GM12878 (cell line): ENCODE measurements around the gene CTRB1. TPM values are rescaled to one million over a fixed set of nuclear protein-coding genes. Genes with fewer than 3 reads are reported as not detected.

ENCODE experiments used
- ATAC-seq: fragments of 200-7000 bp; cut with Tn5 transposase; 3 replicates; pipeline ENCODE4 v1.9.1; 2020; ENCODE audit warnings: mild to moderate bottlenecking, moderate library complexity
- BruUV-seq: library from RNA; stranded (reverse); fragments of 400-500 nt; replicated peaks from 2 replicates; lab custom pipeline; 2021; lab: Mats Ljungman, UMichigan
- CTCF ChIA-PET: fragments of 300-600 bp; sonication (Branson Sonifier 250); formaldehyde crosslinking; extraction: SDS; loops from one replicate; lab custom pipeline; 2021; ENCODE audit warnings: inconsistent platforms; lab: Yijun Ruan, JAX
- POLR2A ChIA-PET: fragments of 350-600 bp; formaldehyde crosslinking; extraction: SDS; loops from one replicate; lab custom pipeline; 2021; ENCODE audit warnings: inconsistent platforms; lab: Charles Lee
- RAD21 ChIA-PET: fragments of 300-600 bp; sonication (Branson Sonifier 250); formaldehyde crosslinking; loops from one replicate; lab custom pipeline; 2023; ENCODE audit warnings: antibody characterized with exemption; ENCODE audit not compliant: unreplicated experiment; lab: Charles Lee
- SMC1A ChIA-PET: fragments of 300-600 bp; sonication (Branson Sonifier 250); formaldehyde crosslinking; loops from one replicate; lab custom pipeline; 2023; ENCODE audit not compliant: unreplicated experiment, uncharacterized antibody; lab: Charles Lee
- DNase-seq: peaks from one replicate; pipeline ENCODE4 v3.0.0-alpha.2; 2011; ENCODE audit warnings: low read depth, low spot score
- FAIRE-seq: peaks from 3 replicates; lab custom pipeline; 2011; peaks lifted over from hg19 to GRCh38; lab: Jason Lieb, UNC
- H2AFZ ChIP-seq: 2 replicates; pipeline ENCODE4 v1.6.0; 2011; ENCODE audit warnings: low read depth, low read length, control low read depth; ENCODE audit not compliant: control insufficient read depth
- H3K27ac ChIP-seq: 2 replicates; pipeline ENCODE4 v1.5.1; 2011; ENCODE audit warnings: control low read depth; ENCODE audit not compliant: control insufficient read depth, insufficient read depth
- H3K27me3 ChIP-seq, 2 experiments: replicated peaks in 1 of 2; 2 replicates each; pipeline versions ENCODE4 v1.6.0 to v1.6.1; 2011; ENCODE audit warnings: low read length in 1 of 2; ENCODE audit not compliant: control insufficient read depth in 2 of 2, insufficient read depth in 2 of 2
- H3K36me3 ChIP-seq, 2 experiments: 2 replicates each; pipeline ENCODE4 v1.5.1; 2011; ENCODE audit warnings: low read length in 1 of 2; ENCODE audit not compliant: control insufficient read depth in 2 of 2, insufficient read depth in 2 of 2
- H3K4me1 ChIP-seq: 2 replicates; pipeline ENCODE4 v1.6.1; 2011; ENCODE audit warnings: mild to moderate bottlenecking, low read length, moderate library complexity, mixed read lengths; ENCODE audit not compliant: control insufficient read depth, insufficient read depth
- H3K4me2 ChIP-seq: 2 replicates; pipeline ENCODE4 v1.6.0; 2011; ENCODE audit warnings: control low read depth; ENCODE audit not compliant: control insufficient read depth, insufficient read depth
- H3K4me3 ChIP-seq: fragments of 200-600 bp; sonication (generic); 2 replicates; pipeline ENCODE4 v1.5.1; 2016
- H3K79me2 ChIP-seq: 2 replicates; pipeline ENCODE4 v1.6.0; 2011; ENCODE audit warnings: low read length; ENCODE audit not compliant: control insufficient read depth, insufficient read depth
- H3K9ac ChIP-seq: 2 replicates; pipeline ENCODE4 v1.8.0; 2011; ENCODE audit warnings: low read length, control low read depth, mixed read lengths; ENCODE audit not compliant: control insufficient read depth, insufficient read depth
- H3K9me3 ChIP-seq: replicated peaks from 3 replicates; pipeline ENCODE4 v1.5.1; 2011; ENCODE audit warnings: mild to moderate bottlenecking, low read length; ENCODE audit not compliant: control insufficient read depth, insufficient read depth
- H4K20me1 ChIP-seq: 2 replicates; pipeline ENCODE4 v1.6.0; 2011; ENCODE audit not compliant: control insufficient read depth, insufficient read depth
- CBFB ChIP-seq: IDR thresholded peaks from 2 replicates; pipeline ENCODE4 v1.6.1; 2016; ENCODE audit warnings: antibody characterized with exemption, low read depth
- E2F8 ChIP-seq: fragments of 450-650 bp; IDR thresholded peaks from 2 replicates; pipeline ENCODE4 v1.6.1; 2018; ENCODE audit warnings: mild to moderate bottlenecking, low read depth, moderate library complexity; ENCODE audit not compliant: partially characterized antibody
- EED ChIP-seq: sonication (generic); IDR thresholded peaks from 2 replicates; pipeline ENCODE4 v1.6.1; 2016; ENCODE audit warnings: antibody characterized with exemption, low read depth
- ESRRA ChIP-seq: IDR thresholded peaks from 2 replicates; pipeline ENCODE4 v1.6.1; 2012; ENCODE audit warnings: mild to moderate bottlenecking, low read length, improper control_type of control experiment
- IKZF2 ChIP-seq, 2 experiments: fragments of 450-650 bp; IDR thresholded peaks; 2 replicates each; pipeline ENCODE4 v1.6.1; 2017; ENCODE audit warnings: mild to moderate bottlenecking in 2 of 2, moderate library complexity in 2 of 2
- MAX ChIP-seq: IDR thresholded peaks from 2 replicates; pipeline ENCODE4 v1.6.1; 2012; ENCODE audit warnings: low read depth, low read length, improper control_type of control experiment
- MXI1 ChIP-seq: fragments of 150-350 bp; IDR thresholded peaks from 2 replicates; pipeline ENCODE4 v1.6.1; 2011; ENCODE audit warnings: low read depth, mild to moderate bottlenecking, inconsistent platforms, low read length, improper control_type of control experiment
- MYB ChIP-seq: fragments of 150-350 bp; IDR thresholded peaks from 2 replicates; pipeline ENCODE4 v1.6.1; 2014; ENCODE audit warnings: mild to moderate bottlenecking, low read depth, low read length, borderline replicate concordance
- MYC ChIP-seq: IDR thresholded peaks from 2 replicates; pipeline ENCODE4 v1.6.1; 2011; ENCODE audit warnings: mild to moderate bottlenecking, low read length, moderate library complexity, inconsistent platforms; ENCODE audit not compliant: insufficient read depth, insufficient replicate concordance, insufficient read length, severe bottlenecking
- RELA ChIP-seq: fragments of 450-650 bp; IDR thresholded peaks from 2 replicates; pipeline ENCODE4 v1.8.0; 2014; ENCODE audit warnings: borderline replicate concordance; ENCODE audit not compliant: partially characterized antibody
- SPI1 ChIP-seq: IDR thresholded peaks from 2 replicates; pipeline ENCODE4 v1.6.1; 2011; ENCODE audit warnings: low read depth, mild to moderate bottlenecking, low read length, moderate library complexity, borderline replicate concordance; ENCODE audit not compliant: insufficient read depth
- SRF ChIP-seq, 2 experiments: IDR thresholded peaks; 2 replicates each; pipeline ENCODE4 v1.6.1; 2011; ENCODE audit warnings: low read depth in 2 of 2, low read length in 2 of 2, mild to moderate bottlenecking in 1 of 2, moderate library complexity in 1 of 2
- STAT3 ChIP-seq: IDR thresholded peaks from 2 replicates; pipeline ENCODE4 v1.6.1; 2011; ENCODE audit warnings: low read depth, low read length, improper control_type of control experiment
- SUZ12 ChIP-seq: fragments of 200-600 bp; sonication (generic); IDR thresholded peaks from one replicate; pipeline ENCODE4 v1.6.1; 2018; ENCODE audit warnings: antibody characterized with exemption, mild to moderate bottlenecking; ENCODE audit not compliant: unreplicated experiment
- ZBTB11 ChIP-seq: fragments of 450-650 bp; formaldehyde crosslinking; IDR thresholded peaks from 2 replicates; pipeline ENCODE4 v1.5.0; 2022; ENCODE audit warnings: mild to moderate bottlenecking, missing genetic modification characterization
- WGBS: methylation state at CpG from one replicate; pipeline ENCODE4 v1.1.6; 2016; ENCODE audit warnings: low lambda C conversion rate; ENCODE audit not compliant: insufficient replicate concordance, insufficient coverage; ENCODE audit errors: missing lambda C conversion rate; 5-methylcytosine and 5-hydroxymethylcytosine counted together
- in situ Hi-C: fragments of 300-500 bp; cut with MboI; formaldehyde crosslinking; loops from 9 replicates; pipeline ENCODE4 v1.14.3; 2018; ENCODE audit warnings: mixed read lengths
- intact Hi-C: fragments of 100-400 bp; cut with micrococcal nuclease; formaldehyde crosslinking; loops from one replicate; pipeline ENCODE4 v1.14.2; 2022; ENCODE audit not compliant: unreplicated experiment
- polyA plus RNA-seq, 11 experiments: library from polyadenylated mRNA; depleted of rRNA in 4 of 11; unstranded in 6 of 11; stranded (reverse) in 5 of 11; fragments of >200 nt; fragmentation: Nextera tagmentation in 4 of 11; fragmentation: Illumina TruSeq in 1 of 11; extraction: Ambion mirVana in 4 of 11; extraction: Trizol in 1 of 11; gene quantifications; 1 replicate in 1 of 11; 2 replicates in 10 of 11; pipeline versions ENCODE4 v1.2.1 to v1.2.3, GENCODE V29; 2011 to 2016; ENCODE audit warnings: inconsistent platforms in 2 of 11, missing spikeins in 2 of 11, low read depth in 1 of 11
- total RNA-seq, 4 experiments: library from RNA; depleted of rRNA in 3 of 4; stranded (reverse); fragments of >200 nt in 3 of 4; fragmentation: Illumina TruSeq in 1 of 4; extraction: Trizol in 1 of 4; gene quantifications; 2 replicates each; pipeline versions ENCODE4 v1.2.1 to v1.2.3, GENCODE V29; 2013 to 2021

The CTRB1 gene
- total and polyA plus RNA-seq, 10 of the 15 experiments (the other 5 are each of a cell fraction or from before 2014, with no cell fraction given), result 0.28 to 4.4 TPM; not detected in 8

GRCh38 chr16:75241412-75241811, 22.6 kb downstream of the CTRB1 start:
- no peak for DNase-seq
- Histone ChIP-seq H3K4me2 (no peak overlapping the region), H3K79me2 (no peaks in the 10 kb centered on the region), H3K27me3 (no peaks in the 10 kb centered on the region), H2AFZ (no peak overlapping the region), H4K20me1 (no peaks in the 10 kb centered on the region), H3K9me3 (no peaks in the 10 kb centered on the region), H3K36me3 (peaks cover 0 to 1% of the 10 kb centered on the region in 2 experiments; a peak in 1 of 4 replicates), H3K4me1 (peaks cover 19% of the 10 kb centered on the region), H3K27ac (no peak overlapping the region), H3K9ac (no peak overlapping the region), H3K4me3 (no peak overlapping the region)
- WGBS, result 51% methylated on average over 8 of the region's 8 CpGs
- ChIA-PET SMC1A (interaction anchor here (1.6 kb wide), 1 partner anchor 144 kb away, joined by 3 read pairs; no protein-coding TSS in a partner anchor), RAD21 (no interaction called here), CTCF (no interaction called here), POLR2A (no interaction called here)
- FAIRE-seq, result no peak
- ATAC-seq, result no peak
- intact Hi-C loops (no loop called here), in situ Hi-C loops (no loop called here)
- no TSS peak for BruUV-seq
- TF ChIP-seq EED (no peak), STAT3 (no peak), MAX (no peak), RELA (no peak), SPI1 (no peak), MYB (no peak), ZBTB11 (no peak), MYC (no peak), SRF (IDR thresholded peaks at IDR 0.05; ENCODE audit: low read depth in 2 of 2, low read length in 2 of 2) (no peak), CBFB (no peak), E2F8 (no peak), SUZ12 (no peak), MXI1 (no peak), IKZF2 (IDR thresholded peaks at IDR 0.05) (no peak), ESRRA (no peak)
